NCI-H187 treated with DMSO at 0.1 percent for 48 hours (cell line): ENCODE results near the gene SMIM11.
"Not testable (repeated sequence)": the region's sequence is repeated elsewhere in the genome, so short reads cannot be mapped to it uniquely, and the experiment has no call there.

ENCODE experiments used
- DNase-seq: peaks from one replicate; lab custom pipeline; 2025; lab: John Stamatoyannopoulos, UW

The SMIM11 gene

DNA sequence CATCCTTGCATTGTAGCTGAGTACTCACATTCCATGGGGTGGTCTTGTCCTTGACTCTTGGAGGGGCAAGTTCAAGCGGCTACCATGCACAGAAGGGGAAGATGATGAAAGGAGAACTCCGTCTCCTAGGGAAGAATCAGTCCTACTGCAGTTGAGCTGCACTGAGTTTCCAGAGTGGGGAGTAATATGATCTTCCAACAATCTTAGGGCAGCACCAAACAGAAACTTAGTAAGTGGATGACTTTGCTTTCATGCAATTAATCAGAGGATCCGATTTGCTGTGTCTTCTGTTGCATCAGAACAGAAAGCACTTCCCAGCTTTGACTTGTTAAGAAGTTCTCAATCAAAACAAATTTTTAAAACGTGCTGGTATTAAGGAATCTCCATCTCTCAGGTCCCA lies 48.5 kb downstream of the SMIM11 start, which contains the start of gene SMIM34:
Gene SMIM34, minus strand, starts transcription at position 147 of the 400 bp plus-strand sequence. Its CDS starts 112 bp downstream, at position 35.
- DNase-seq, result not testable (repeated sequence)

DNA sequence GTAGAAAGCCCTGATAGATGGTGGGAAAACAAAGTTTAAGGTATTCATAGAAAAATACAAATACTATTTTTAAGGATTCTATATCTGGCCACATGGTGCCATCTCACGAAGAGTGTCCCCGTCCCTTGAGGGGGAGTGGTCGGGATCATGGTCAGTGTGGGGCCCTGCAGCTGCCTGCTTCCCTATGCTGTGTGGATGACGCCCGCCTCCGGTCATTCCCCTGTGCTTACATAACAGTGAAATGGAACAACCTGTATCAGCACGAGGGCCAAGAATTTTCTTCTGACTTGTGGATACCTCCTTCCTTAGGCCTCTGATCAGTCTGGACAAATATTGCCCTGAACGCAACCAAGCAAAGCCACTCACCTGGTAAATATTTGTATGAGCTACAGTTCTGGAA lies 52.0 kb downstream of the SMIM11 start:
- DNase-seq, result not testable (repeated sequence)

DNA sequence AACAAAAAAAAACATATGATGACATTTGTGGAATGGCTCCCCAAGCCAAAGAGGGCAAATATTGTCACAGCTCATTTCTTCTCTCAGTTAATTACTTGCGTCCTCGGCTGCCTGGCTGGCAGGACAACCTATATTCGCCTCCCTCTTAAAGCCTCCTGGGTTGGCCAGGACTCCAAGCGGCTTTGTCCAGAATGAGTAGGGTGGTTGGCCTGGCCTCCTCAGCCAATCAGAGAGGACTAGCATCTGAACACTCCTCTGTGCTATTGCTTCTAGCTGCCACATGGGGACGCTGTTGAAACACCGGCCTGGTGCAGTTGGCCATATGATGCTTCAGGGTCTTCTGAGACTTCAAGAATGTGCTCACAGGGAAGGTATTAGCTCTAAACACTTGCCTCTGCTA lies 53.1 kb downstream of the SMIM11 start:
- not testable (repeated sequence) for DNase-seq

DNA sequence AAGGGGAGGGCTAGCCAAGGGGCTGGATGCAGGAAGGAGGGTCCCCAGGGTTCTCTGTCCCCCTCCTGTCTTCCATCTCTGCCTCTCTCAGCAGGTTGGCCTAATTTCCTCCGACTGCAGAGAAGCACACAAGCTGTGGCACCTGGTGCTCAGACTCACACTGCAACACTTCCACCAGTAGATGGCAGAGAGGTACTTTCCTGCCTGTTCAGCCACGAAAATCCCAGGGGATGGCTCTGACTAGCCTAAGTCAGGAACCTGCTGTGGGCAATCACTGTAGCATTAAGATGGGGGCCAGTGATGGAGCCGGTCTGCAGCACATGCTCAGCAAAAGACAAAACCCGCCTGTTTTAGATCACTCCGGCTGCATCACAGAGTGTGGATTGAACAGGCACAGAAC lies 54.4 kb downstream of the SMIM11 start:
- not testable (repeated sequence) for DNase-seq
